ENCODE measurements around the gene CSF2. TPM values are rescaled to one million over a fixed set of nuclear protein-coding genes. Genes with fewer than 3 reads are reported as not detected.

Gene CSF2
- total RNA-seq, 4 donors from 2014 or later: not detected

DNA sequence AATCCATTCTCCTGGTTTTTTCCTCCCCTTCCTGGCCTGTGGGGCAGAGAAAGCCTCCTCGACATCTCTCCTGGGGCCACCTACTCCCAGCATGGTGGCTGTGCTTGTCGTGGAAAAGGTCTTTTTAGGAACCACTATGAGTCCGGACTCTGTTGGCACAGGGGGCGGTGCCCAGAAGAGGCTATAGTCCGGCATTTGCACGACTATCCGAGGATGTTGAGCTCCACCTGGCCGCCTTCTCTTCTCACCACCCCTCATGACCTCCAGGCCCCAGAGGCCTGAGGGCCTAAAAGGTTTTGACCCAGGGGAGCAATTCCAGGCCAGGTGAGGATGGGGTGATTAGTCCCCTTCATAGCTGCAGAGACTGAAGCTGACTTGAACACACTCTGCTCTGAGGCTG lies 14.1 kb downstream of the CSF2 start:
- no peaks in the 10 kb centered on the region for H3K36me3 ChIP-seq
- peaks cover 10% of the 10 kb centered on the region for H3K4me1 ChIP-seq
- WGBS: 99% methylated on average over 8 of the region's 8 CpGs
- no peak for DNase-seq (ENCODE audit: low spot score in 2 of 2)
- TF ChIP-seq POLR2AphosphoS5 (IDR thresholded peaks at IDR 0.05) (no peak), EP300 (IDR thresholded peaks at IDR 0.05) (no peak), POLR2A (IDR thresholded peaks at IDR 0.05) (no peak)
- TF ChIP-seq, protein P1, sequence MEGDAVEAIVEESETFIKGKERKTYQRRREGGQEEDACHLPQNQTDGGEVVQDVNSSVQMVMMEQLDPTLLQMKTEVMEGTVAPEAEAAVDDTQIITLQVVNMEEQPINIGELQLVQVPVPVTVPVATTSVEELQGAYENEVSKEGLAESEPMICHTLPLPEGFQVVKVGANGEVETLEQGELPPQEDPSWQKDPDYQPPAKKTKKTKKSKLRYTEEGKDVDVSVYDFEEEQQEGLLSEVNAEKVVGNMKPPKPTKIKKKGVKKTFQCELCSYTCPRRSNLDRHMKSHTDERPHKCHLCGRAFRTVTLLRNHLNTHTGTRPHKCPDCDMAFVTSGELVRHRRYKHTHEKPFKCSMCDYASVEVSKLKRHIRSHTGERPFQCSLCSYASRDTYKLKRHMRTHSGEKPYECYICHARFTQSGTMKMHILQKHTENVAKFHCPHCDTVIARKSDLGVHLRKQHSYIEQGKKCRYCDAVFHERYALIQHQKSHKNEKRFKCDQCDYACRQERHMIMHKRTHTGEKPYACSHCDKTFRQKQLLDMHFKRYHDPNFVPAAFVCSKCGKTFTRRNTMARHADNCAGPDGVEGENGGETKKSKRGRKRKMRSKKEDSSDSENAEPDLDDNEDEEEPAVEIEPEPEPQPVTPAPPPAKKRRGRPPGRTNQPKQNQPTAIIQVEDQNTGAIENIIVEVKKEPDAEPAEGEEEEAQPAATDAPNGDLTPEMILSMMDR (IDR thresholded peaks at IDR 0.05): no peak
- H3K27ac ChIP-seq: no peak overlapping the region
- no peaks in the 10 kb centered on the region for H3K9me3 ChIP-seq
- no peak overlapping the region for H3K4me3 ChIP-seq
- H3K27me3 ChIP-seq: no peaks in the 10 kb centered on the region

DNA sequence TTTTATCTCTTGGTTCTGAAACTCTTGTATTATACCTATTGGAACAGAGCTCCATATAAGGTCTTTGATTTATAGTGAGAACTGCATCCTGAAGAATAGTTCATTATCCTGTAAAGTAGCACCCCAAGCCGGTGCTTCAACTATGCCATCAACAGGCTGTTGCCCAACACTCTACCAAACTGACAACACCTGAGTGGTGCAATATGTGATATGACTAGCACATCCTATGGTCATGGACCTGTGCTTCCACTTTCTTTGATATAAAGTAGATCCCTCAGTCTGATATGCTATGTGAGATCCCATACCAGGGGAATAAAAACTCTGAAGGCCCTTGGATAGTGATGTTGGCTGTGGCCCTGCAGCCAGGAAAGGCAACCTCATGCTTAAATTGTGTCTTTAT lies 15.8 kb downstream of the CSF2 start:
- TF ChIP-seq EP300 (IDR thresholded peaks at IDR 0.05): no peak
- TF ChIP-seq POLR2A (IDR thresholded peaks at IDR 0.05): no peak
- TF ChIP-seq, protein P1 (IDR thresholded peaks at IDR 0.05): no peak
- TF ChIP-seq POLR2AphosphoS5 (IDR thresholded peaks at IDR 0.05): no peak
- no peaks in the 10 kb centered on the region for H3K9me3 ChIP-seq
- H3K36me3 ChIP-seq: no peaks in the 10 kb centered on the region
- no peak overlapping the region for H3K27ac ChIP-seq
- peaks cover 10% of the 10 kb centered on the region for H3K4me1 ChIP-seq
- no peak for DNase-seq (ENCODE audit: low spot score in 2 of 2)
- H3K27me3 ChIP-seq: no peaks in the 10 kb centered on the region
- H3K4me3 ChIP-seq: no peak overlapping the region
- 92% methylated on average over 1 of the region's 1 CpG for WGBS

DNA sequence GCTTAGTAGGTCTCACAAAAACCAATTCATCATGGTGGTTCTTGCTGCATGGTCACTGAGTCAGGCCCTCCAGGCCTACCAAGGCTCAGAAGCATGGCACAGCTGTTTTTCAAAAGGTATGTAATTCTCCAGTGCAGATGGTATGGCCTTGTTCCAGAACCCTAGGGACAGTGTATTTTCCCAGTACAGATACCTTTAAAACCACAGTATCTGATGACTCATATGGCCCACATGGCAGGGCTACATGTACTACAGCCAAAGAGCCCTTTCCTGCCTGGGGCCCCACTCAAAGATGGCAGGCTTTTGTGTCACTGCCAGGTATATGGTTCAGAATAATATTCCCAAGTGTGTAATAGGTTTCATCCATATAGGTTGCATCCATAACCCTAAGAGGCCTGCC lies 16.5 kb downstream of the CSF2 start:
- Histone ChIP-seq H3K4me1 (peaks cover 10% of the 10 kb centered on the region), H3K27ac (no peak overlapping the region), H3K9me3 (no peaks in the 10 kb centered on the region), H3K36me3 (no peaks in the 10 kb centered on the region), H3K4me3 (no peak overlapping the region), H3K27me3 (no peaks in the 10 kb centered on the region)
- no peak for TF ChIP-seq POLR2AphosphoS5 (IDR thresholded peaks at IDR 0.05)
- TF ChIP-seq EP300 (IDR thresholded peaks at IDR 0.05): no peak
- TF ChIP-seq POLR2A (IDR thresholded peaks at IDR 0.05): no peak
- DNase-seq (ENCODE audit: low spot score in 2 of 2): no peak

DNA sequence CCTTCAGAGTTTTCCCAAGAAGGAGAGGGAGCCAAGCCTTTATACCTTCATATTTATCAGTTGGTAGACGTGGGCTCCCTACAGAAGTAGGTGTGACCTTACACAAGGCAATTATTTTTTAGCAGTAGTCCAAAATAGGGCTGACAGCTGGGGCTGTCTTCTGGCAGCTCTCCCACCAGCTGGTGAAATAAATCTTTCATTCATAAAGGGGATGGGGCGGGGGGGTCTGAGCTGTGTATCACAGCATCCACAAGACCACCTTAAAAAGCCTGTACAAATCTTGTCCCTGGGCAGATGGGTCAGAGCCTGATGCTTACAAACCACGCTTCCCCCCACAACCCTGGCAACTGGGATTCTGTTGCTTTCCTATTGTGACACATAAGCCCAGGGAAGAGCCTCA lies 19.7 kb downstream of the CSF2 start:
- no peaks in the 10 kb centered on the region for H3K4me1 ChIP-seq
- no peaks in the 10 kb centered on the region for H3K36me3 ChIP-seq
- TF ChIP-seq, protein P1 (IDR thresholded peaks at IDR 0.05): no peak
- TF ChIP-seq POLR2AphosphoS5 (IDR thresholded peaks at IDR 0.05): no peak
- no peak for TF ChIP-seq EP300 (IDR thresholded peaks at IDR 0.05)
- TF ChIP-seq POLR2A (IDR thresholded peaks at IDR 0.05): no peak
- no peak for DNase-seq (ENCODE audit: low spot score in 2 of 2)
- no peaks in the 10 kb centered on the region for H3K9me3 ChIP-seq
- WGBS: 79% methylated on average over 3 of the region's 3 CpGs
- no peak overlapping the region for H3K4me3 ChIP-seq
- H3K27ac ChIP-seq: no peak overlapping the region
- H3K27me3 ChIP-seq: no peaks in the 10 kb centered on the region

DNA sequence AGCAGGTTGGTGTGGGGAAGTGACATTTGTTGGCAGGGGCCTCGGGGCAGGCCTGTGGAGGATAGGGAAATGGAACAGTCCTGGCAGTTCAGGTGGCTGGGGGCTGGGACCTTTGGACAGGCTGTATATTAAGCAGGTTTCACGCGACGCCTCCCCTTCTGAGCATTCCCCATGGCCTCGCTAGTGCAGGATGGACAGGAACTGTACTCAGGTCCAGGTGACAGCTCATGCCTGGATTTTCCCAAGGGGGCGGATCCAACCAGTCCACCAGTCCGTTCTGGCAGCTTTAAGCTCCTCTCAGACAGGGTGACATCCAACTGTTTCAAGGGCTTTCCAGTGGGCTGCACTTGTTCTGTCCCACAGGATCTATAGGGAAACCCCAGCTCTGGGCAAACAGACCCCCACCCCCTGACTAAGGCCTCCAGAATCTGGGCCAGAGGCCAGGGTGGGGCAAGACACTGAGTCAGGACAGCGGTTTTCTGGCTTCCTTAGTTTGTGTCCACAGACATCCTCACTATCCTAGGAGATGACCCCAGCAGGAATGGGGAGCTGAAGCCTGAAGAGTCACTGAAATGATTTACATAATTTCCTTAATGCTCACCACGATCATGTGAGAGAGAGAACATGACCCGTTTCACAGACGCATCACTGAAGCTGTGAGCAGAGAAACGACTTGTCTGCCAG lies 20.9 kb downstream of the CSF2 start:
- 57% methylated on average over 10 of the region's 12 CpGs for WGBS
- no peaks in the 10 kb centered on the region for H3K27me3 ChIP-seq
- no peaks in the 10 kb centered on the region for H3K36me3 ChIP-seq
- H3K27ac ChIP-seq: no peak overlapping the region
- TF ChIP-seq EP300 (IDR thresholded peaks at IDR 0.05): no peak
- no peak for TF ChIP-seq POLR2A (IDR thresholded peaks at IDR 0.05)
- no peak for TF ChIP-seq POLR2AphosphoS5 (IDR thresholded peaks at IDR 0.05)
- TF ChIP-seq, protein P1 (IDR thresholded peaks at IDR 0.05): no peak
- no peaks in the 10 kb centered on the region for H3K4me1 ChIP-seq
- no peaks in the 10 kb centered on the region for H3K9me3 ChIP-seq
- DNase-seq (ENCODE audit: low spot score in 2 of 2): peak in 1 of 2 donors; percentile 63
- no peak overlapping the region for H3K4me3 ChIP-seq

DNA sequence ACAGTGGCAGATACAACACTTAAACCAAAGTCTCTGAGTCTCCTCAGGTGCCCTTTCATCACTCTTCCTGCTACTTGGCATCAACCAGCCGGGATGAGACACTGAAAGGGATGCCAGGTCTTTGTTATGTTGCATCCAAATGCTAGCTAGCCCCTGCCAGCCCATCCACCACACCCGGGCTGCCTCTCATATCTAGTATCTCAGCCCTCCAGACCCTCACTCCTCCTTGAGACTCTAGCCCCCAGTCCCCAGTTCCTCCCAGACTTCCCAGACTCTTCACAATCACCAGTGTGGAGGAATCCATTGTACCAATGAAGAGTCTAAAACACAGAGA lies 21.5 kb downstream of the CSF2 start:
- H3K9me3 ChIP-seq: no peaks in the 10 kb centered on the region
- DNase-seq (ENCODE audit: low spot score in 2 of 2): no peak
- TF ChIP-seq, protein P1 (IDR thresholded peaks at IDR 0.05): no peak
- TF ChIP-seq POLR2A (IDR thresholded peaks at IDR 0.05) (no peak), POLR2AphosphoS5 (IDR thresholded peaks at IDR 0.05) (no peak), EP300 (IDR thresholded peaks at IDR 0.05) (no peak)
- H3K27me3 ChIP-seq: no peaks in the 10 kb centered on the region
- no peak overlapping the region for H3K27ac ChIP-seq
- H3K36me3 ChIP-seq: no peaks in the 10 kb centered on the region
- no peak overlapping the region for H3K4me3 ChIP-seq
- 65% methylated on average over 2 of the region's 2 CpGs for WGBS
- no peaks in the 10 kb centered on the region for H3K4me1 ChIP-seq
